ENCODE measurements around the gene SH2D4B.

Gene SH2D4B

GRCh38 chr10:80503584-80504157 is 34.0 kb upstream of the SH2D4B start:
- no peak for DNase-seq (ENCODE audit: low spot score)

- DNase-seq (ENCODE audit: low spot score): no peak
Measured at GRCh38 chr10:80504158-80504811, 33.4 kb upstream of the SH2D4B start.

- no peak for DNase-seq (ENCODE audit: low spot score)
Measured at GRCh38 chr10:80504897-80505465, 32.7 kb upstream of the SH2D4B start.

GRCh38 chr10:80506189-80506575 is 31.5 kb upstream of the SH2D4B start:
- DNase-seq (ENCODE audit: low spot score): no peak

GRCh38 chr10:80506836-80507487 is 30.7 kb upstream of the SH2D4B start:
- DNase-seq (ENCODE audit: low spot score): no peak

GRCh38 chr10:80509108-80509402 is 28.6 kb upstream of the SH2D4B start:
- DNase-seq (ENCODE audit: low spot score): no peak

GRCh38 chr10:80509403-80510161 is 28.1 kb upstream of the SH2D4B start:
- DNase-seq (ENCODE audit: low spot score): no peak

GRCh38 chr10:80512031-80512526 is 25.6 kb upstream of the SH2D4B start:
- no peak for DNase-seq (ENCODE audit: low spot score)

- no peak for DNase-seq (ENCODE audit: low spot score)
Measured at GRCh38 chr10:80513106-80513505, 24.6 kb upstream of the SH2D4B start.

GRCh38 chr10:80515511-80515910 is 22.2 kb upstream of the SH2D4B start:
- no peak for DNase-seq (ENCODE audit: low spot score)

- DNase-seq (ENCODE audit: low spot score): no peak
Measured at GRCh38 chr10:80515941-80516340, 21.8 kb upstream of the SH2D4B start.

- DNase-seq (ENCODE audit: low spot score): no peak
Measured at GRCh38 chr10:80516506-80517075, 21.1 kb upstream of the SH2D4B start.

GRCh38 chr10:80517416-80518142 is 20.1 kb upstream of the SH2D4B start:
- no peak for DNase-seq (ENCODE audit: low spot score)

- no peak for DNase-seq (ENCODE audit: low spot score)
Measured at GRCh38 chr10:80518143-80518806, 19.4 kb upstream of the SH2D4B start.

- DNase-seq (ENCODE audit: low spot score): no peak
Measured at GRCh38 chr10:80518807-80519360, 18.8 kb upstream of the SH2D4B start.

- no peak for DNase-seq (ENCODE audit: low spot score)
Measured at GRCh38 chr10:80519936-80520650, 17.6 kb upstream of the SH2D4B start.

GRCh38 chr10:80520661-80521470 is 16.8 kb upstream of the SH2D4B start:
- no peak for DNase-seq (ENCODE audit: low spot score)

- no peak for DNase-seq (ENCODE audit: low spot score)
Measured at GRCh38 chr10:80522756-80523363, 14.8 kb upstream of the SH2D4B start.

Measured in SK-N-DZ (cell line).